Left renal cortex interstitium (tissue), 4 donors: ENCODE measurements around the gene NIN. TPM values are rescaled to one million over a fixed set of nuclear protein-coding genes. Genes with fewer than 3 reads are reported as not detected.

Source experiments
- DNase-seq, 4 donors: peaks; one replicate each; pipeline ENCODE4 v3.0.0-alpha.2; 2013; ENCODE audit warnings: low read depth in 4 of 4, low spot score in 2 of 4, missing footprints in 1 of 4
- polyA plus RNA-seq, 4 donors: library from polyadenylated mRNA; unstranded; fragments of 120-200 nt; gene quantifications; one replicate each; pipeline ENCODE4 v1.2.1, GENCODE V29; 2013; ENCODE audit not compliant: insufficient read length in 4 of 4

NIN gene, protein sequence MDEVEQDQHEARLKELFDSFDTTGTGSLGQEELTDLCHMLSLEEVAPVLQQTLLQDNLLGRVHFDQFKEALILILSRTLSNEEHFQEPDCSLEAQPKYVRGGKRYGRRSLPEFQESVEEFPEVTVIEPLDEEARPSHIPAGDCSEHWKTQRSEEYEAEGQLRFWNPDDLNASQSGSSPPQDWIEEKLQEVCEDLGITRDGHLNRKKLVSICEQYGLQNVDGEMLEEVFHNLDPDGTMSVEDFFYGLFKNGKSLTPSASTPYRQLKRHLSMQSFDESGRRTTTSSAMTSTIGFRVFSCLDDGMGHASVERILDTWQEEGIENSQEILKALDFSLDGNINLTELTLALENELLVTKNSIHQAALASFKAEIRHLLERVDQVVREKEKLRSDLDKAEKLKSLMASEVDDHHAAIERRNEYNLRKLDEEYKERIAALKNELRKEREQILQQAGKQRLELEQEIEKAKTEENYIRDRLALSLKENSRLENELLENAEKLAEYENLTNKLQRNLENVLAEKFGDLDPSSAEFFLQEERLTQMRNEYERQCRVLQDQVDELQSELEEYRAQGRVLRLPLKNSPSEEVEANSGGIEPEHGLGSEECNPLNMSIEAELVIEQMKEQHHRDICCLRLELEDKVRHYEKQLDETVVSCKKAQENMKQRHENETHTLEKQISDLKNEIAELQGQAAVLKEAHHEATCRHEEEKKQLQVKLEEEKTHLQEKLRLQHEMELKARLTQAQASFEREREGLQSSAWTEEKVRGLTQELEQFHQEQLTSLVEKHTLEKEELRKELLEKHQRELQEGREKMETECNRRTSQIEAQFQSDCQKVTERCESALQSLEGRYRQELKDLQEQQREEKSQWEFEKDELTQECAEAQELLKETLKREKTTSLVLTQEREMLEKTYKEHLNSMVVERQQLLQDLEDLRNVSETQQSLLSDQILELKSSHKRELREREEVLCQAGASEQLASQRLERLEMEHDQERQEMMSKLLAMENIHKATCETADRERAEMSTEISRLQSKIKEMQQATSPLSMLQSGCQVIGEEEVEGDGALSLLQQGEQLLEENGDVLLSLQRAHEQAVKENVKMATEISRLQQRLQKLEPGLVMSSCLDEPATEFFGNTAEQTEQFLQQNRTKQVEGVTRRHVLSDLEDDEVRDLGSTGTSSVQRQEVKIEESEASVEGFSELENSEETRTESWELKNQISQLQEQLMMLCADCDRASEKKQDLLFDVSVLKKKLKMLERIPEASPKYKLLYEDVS (N-terminal part only)
- polyA plus RNA-seq = 10 to 100 TPM; 27.3 to 39.7 (median 33.6) TPM

DNA sequence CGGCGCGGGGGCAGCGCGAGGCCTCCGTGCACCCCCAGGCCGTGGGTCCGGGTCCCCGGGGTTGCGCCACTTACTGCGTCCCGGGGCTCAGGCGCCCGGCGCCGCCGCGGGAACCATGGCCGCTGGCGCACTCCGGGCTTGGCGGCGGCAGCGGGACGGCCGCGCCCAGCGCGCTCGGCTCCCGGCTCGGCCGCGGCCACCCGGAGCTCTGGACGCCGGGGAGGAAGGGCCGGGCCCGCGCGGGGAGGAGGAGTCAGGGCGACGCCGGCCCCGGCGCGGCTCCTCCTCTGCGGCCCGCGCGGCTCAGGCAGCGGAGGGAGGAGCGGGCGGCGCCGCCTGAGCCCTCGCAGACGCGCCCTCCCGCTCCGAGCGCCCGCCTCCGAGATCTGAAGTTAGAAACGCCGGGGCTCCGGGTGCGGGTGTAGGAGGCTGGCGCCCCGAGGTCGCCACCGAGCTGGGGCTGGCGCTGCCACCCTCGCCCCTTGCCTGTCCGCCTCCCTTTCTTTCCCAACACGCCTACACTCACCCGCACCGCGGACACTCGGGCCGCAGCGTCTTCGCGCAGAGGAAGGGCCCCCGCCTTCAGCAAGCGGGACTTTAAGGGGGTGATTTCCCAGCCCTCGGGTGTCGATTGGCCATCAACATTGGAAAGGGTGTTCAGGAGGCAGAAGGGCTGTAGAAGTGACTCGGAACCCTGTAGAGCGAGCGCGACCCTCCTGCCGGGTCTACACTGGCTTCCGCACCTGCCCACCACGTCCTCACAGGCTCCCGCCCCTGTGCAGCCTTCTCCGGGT, at the start of gene NIN:
Gene NIN (minus strand): TSS at position 231 of the 794 bp plus-strand sequence. CDS start 9,106 bp downstream, outside the sequence.
- DNase-seq = peak; percentile 11 to 73 (median 54)

DNA sequence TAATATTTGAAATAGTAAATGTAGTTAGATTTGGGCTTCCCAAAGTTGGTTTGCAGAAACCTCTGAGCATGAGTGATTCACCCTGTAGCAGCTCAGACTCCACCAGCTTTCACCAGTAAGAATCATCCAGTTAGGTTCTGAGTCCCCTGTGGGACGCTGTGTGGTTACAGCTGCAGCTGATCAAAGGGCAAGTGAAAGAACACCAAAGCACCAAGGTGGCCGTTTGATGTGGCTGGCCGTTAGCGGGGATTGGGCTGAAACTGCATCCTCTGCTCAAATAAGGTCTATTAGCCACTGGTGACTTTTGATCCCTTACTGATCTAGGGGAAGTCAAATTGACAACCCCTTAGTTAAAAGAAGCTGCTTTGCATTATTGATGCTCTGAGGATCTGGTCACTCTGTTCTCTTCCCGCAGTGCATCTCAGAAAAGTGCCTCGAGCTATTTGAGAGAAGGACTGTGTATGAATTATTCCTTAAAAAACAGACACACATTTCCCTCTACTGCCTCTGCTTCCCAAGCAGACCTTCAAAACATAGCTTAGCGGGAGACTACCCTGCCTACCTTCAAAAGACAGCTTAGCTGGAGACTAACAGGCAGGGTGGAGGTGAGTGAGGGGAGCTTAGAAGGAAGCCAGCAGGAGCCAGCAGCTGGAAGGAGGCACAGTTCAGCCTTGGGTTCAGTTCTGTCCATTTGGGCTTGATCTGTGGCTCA, 44.6 kb upstream of the NIN start:
- no peak for DNase-seq

DNA sequence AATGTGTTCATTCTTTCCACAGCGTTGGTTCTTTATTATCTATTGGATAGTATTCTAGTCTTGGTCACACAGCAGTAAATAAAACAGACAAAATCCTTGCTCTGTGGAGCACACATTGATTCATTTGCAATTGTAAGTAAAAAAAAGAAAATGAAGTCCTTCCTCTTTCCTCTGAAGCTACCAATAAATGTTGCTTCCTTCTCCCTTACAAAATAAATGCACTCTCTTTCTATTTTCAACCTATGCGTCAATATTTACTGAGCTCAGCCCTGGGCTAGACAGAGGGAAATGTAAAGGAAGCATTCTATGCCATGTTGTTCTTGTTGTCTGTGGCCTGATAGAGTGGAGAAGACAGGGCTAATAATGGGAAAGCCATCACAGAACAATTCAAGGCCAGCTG, 43.8 kb upstream of the NIN start:
- no peak for DNase-seq

DNA sequence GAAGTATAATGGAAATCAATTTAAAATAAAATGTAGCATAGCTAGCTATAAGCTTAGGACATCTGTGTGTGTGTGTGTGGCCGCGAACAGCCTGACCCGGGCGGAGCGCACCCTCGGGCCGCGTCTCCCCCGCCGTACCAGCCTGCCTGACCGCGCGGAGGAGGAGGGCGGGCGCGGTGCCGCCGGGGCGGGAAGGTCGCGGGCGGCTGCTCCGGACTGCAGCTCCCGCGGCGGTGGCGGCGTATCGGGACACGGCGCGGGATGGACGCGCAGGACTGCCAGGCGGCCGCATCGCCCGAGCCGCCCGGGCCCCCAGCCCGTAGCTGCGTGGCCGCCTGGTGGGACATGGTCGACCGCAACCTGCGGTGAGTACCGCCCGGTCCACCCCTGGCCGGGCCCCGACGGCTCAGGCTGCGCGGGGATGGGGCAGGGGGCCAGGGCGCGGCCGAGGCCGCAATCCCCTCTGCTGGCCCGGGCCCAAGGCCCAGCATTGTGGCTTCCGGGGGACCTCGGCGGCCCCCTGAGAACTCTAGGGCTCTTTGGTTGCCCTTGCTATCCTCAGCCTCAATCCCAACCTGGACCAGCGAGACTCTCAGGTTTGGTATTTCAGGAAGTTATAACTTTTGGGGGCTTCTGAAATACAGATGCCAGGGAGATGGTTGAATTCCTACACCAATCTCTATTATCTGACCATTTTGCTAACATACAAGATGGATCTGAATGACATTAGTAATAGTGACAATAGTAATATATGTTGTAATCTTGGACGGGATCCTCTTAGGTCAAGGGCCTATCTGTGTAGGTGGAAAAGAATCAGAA, 41.2 kb upstream of the NIN start, which contains the start of gene ABHD12B:
Gene ABHD12B (plus strand): TSS at position 140 of the 819 bp plus-strand sequence. CDS start 122 bp downstream, at position 262.
- DNase-seq = no peak

DNA sequence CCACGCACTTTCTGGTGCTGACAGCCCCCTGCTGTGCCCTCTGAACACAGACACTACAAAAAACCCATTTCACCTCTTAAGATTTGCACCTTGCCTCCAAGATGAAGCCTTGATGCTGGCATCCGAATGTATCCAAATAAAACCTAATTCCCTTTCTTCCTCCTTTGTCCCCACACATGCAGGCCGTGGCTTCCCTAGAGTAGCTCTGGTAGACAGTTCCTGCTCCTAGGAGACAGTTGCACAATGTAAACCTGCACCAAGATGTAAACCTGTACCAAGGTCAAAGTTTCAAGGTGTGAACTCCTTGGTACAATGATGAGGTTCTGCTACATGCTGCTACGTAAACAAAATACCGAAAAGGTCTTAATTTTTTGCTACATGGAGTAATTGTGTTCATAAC, 40.3 kb upstream of the NIN start:
- DNase-seq = no peak

DNA sequence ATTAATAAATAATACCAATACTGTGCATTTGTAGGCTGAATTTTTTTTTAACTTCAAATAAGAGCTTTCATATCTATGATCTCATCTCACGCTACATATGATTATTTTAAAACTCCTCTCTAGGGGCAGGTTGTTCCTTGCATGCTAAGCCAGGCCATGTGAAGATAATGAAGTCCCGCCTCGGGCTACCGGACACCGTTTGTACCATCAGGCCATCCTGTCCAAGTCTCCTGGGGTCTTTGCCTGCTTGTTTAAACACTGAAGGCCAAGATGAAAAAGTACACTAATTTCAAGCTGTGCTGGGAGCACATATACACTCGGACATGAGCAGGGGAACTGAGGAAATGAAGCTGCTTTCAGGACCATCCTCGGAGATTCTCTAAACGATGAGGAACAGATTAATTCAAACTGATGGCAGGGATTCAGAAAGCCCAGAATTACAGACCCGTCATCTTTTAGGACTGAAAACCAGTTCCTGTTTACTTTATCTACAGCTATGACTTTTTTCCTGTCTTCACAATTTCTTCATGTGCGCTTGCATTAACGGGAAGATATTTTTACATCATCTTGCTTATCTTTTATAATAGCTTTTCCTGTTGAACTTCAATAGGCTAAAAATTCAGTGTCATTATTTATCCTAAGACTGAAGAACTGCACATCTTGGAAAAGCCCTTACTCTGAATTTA, 34.6 kb upstream of the NIN start:
- DNase-seq = no peak

DNA sequence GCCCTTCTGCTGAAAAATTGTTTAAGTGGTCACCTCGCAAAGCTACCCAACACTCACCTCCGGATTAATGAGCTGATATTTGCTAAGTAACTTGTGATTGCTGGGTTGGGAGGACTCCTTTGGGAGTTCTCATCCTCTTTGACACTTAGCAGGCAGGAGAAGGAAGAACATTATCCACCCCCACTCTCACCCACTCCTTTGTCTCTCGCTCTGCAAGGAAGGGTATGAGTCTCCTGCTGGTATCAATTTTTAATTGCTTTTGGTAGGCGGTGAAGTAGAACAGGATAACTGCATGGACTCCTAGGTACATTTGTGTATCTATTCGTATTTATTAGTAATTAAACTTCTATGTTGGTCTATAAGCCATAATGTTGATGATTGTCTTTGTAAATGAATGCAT, 34.0 kb upstream of the NIN start:
- DNase-seq = no peak

DNA sequence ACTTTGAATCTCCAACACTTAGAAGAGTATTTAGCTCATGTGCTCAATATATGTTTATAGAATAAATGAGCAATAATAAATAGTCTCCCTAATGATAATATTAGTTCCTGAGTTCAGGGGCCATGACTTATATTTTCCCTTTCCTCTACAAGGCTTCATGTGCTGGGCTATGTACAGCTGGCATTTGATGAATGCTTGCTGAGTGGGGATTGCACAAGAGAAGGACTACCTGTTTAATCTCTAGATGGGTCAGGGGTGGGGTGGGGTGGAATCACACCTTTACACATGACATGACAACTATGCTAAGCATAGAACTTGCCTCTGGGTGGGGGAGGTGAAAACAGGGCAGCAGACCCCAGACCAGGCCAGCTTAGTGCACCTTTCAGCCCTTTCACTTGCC, 33.3 kb upstream of the NIN start:
- no peak for DNase-seq

DNA sequence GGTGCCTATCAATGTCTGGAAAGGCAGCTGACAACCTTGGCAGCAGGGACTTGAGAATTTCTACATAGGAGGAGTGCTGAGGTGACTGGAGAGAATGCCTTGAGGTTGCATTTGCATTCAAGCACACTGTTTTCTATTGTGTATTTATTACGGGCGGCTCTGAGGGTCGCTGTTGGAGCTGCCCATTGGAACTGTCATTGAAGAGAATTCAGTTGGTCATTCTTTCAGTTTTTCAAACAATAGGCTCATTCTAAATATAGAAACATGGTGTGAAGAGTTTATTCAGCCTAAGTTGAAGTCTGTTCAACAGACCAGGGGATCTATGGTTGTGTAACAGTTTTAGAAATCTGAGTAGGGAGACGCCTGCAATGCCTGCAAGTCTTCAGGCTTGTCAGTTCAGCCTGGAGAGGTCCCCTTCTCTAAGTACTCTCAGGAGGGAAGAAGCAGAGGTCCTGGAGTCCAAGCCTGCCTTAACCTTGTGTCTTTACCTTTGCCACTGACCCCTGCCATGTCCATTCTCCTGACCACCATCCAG, 31.1 kb upstream of the NIN start:
- no peak for DNase-seq

DNA sequence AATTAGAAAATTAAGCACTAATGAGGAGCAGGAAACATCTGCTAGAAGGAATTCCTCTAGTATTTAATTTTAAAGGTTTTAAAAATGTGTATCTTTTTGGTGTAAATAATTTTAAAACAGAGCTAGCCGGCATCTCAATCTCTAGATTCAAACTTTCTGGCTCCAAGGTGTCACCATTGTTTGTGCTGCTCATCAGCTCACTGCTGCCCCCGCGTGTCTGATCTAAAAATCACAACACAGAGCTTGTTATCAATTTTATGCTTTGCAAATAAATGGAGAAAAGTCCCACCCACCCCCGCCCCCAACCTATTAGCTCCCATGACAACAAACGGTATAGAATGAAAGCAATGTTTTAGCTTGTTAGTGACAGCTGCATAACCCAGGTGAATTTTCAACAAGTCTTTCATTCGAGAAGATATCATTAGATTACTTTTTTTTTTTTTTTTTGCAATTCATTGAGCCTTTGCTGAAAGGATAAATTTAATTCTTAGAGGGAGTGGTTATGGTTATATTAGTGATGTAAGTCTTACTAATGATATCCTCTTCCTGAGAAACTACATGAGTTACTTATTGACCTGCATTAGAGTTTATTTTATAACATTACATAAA, 29.6 kb upstream of the NIN start:
- DNase-seq = peak; percentile 63 to 77 (median 66)

DNA sequence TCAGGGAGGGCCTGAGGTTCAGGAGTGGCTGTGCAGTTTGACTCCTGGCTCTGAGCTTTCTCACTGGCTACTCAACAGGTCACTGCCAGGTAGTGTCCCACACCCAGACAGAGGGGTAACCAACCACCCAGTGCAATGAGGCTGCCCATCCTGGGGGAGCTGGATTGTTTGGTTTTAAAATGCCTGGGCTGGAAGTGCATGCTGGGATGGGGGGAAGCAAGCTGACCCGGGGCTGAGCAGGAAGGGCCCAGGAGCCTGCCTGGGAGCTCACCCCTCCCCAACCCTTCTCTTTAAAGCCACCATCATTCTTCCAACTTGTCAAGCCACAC, 28.3 kb upstream of the NIN start:
- DNase-seq = no peak

DNA sequence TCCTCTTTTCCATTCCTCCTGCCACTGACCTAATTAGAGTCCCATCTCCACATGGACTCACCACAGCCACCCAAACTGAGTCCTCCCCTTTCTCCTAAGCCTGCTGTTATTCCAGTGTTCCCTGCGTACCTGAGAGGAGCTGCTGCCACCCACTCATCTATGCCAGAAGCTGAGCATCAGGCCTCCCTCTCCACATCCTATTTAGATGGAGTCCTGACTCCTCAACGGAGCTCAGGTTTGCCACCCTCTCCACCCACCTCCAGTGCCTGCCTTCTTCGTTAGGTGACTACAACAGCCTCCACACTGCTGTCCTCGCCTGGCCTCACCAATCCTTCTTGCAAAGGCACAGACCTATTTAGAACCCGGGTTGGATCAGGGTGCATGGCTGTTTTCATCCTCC, 25.7 kb upstream of the NIN start:
- DNase-seq = no peak

DNA sequence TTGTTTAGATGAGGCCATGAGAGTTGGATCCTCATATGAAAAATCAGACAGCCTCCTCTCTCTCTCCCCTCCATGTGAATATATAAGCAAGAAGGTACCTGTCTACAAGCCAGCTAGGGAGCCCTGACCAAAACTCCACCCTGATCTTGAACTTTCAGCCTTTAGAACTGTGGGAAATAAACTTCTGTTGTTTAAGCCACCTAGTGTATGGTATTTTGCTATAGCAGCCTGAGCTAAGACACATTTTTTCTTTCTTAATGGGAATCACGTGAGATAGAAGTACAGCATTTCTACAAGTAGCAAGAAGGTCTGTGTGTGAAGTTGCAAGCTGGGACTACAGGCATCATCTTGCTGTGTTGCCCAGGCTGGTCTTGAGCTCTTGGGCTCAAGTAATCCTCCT, 24.6 kb upstream of the NIN start:
- no peak for DNase-seq

DNA sequence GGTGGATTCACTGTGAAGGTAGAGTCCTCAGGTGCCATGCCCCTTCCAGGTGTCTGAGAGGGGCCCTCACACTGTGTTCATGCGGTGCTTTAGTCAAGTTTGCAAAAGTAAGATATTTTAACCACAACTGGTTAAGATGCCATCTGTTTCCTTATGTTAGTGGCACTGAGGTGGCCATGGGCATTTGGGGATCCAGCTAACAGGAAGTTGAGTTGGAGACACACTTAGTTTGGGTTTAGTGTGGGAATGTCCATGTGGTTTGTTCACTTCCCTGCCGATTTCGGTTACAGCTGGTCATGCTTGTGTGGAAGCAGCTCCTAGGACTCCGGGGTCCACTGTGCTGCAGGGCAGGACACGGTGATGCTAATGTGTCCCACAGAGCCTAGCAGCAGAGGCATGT, 23.6 kb upstream of the NIN start:
- no peak for DNase-seq

DNA sequence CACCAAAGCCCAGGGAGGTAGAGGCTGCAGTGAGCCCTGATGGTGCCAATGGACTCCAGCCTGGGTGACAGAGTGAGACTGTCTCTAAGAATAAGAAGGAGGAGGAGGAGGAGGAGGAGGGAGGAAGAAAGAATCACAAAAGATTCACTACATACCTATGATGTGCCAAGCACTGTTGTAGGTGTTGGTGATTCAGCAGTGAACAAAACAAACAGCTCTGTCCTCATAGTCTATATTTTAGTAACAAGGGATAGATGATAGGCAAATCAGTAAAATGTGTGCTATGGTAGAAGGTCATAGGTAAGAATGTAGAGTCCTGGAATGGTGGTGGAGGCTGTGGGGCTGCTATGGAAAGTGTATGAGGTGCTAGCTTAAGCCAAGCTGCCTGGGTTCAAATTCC, 22.9 kb upstream of the NIN start:
- DNase-seq = no peak

DNA sequence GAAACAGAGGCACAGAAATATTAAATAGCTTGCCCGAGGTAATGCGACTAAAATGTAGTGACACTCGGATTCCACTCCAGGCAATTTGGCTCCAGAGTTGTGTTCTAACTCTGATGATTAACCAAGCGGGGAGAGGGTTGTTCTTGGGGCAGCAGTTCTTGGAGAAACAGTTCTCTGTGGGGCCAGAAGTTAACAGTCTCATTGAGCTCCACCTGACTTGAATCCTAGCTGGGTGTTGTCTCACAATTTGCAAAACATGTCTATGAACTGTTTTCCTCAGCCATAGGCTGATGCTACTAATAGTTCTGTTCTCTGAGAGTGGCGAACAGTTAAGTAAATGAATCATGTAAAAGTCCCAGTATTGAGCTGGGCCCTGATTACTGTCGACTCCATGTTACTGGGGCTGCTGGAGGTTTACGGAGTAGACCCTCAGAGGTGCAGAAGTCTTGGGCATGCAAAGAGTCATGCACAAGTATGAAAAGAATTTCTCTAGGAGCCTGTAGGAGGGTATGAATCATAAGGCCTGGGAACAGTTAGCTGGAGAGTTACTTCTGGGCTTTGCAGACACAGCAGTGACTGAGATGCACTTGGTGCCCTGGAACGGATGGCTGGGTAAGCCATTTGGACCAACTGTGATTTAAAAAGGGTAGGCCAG, 15.4 kb upstream of the NIN start:
- DNase-seq = no peak

DNA sequence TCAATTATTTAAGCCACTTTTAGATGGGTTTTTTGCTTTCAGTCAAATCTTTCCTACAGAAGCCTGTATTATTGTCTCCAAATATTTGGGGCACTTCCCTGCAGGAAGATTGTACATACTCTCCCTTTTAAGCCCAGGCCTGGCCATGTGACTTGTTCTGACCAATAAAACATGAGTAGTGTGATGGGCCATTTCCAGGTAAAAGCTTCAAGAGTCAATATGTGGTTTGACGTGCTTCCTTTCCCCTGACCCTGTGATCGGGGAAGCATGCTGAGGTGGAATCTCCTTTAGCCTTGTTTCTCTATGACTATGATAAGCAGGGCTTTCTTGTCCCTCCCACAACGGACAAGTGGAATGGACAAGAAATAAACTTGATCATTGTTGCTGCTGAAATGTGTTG, 14.2 kb upstream of the NIN start:
- no peak for DNase-seq
